HG03175 (cell line): ENCODE results near the gene HHIPL1.
"Not testable (repeated sequence)": the region's sequence is repeated elsewhere in the genome, so short reads cannot be mapped to it uniquely, and the experiment has no call there.

Experiments used
- ATAC-seq: cut with Tn5 transposase; IDR thresholded peaks from one replicate; pipeline ENCODE4 v1.9.1; 2021; ENCODE audit warnings: mild to moderate bottlenecking, moderate library complexity; ENCODE audit not compliant: unreplicated experiment

The HHIPL1 gene

GRCh38 chr14:99658218-99658845 lies 13.4 kb downstream of the HHIPL1 start:
- ATAC-seq, result no peak

DNA sequence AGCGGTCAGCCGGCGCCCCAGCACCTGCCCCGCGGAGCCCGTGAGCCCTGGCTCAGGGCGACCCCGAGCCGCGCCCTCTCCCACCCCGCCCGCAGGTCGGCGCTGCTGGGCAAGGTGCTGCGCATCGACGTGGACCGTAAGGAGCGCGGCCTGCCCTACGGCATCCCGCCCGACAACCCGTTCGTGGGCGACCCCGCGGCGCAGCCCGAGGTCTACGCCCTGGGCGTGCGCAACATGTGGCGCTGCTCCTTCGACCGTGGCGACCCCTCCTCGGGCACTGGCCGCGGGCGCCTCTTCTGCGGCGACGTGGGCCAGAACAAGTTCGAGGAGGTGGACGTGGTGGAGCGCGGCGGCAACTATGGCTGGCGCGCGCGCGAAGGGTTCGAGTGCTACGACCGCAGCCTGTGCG lies 14.4 kb downstream of the HHIPL1 start:
- no peak for ATAC-seq

DNA sequence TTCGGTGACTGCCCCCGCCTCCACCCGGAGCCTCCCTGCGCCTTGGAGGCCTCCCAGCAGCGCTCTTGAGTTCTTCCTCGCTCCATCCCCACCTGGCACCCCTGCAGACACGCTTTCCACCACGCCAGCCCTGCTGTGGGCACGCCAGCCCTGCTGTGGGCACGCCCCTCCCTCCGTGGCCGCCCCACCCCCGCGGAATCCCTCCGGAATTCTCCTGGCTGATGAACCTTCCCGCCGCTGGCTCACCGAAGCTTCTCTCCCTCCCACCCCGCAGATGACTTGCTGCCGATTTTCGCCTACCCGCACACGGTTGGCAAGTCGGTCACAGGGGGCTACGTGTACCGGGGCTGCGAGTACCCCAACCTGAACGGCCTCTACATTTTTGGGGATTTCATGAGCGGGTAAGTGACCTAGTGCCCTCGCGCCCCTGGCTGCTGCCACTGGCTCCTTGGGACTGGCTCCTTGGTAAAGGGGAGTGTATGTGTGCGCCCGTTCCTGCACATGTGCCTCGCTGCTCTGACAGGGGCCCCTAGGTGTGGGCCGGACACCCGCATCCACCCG lies 15.2 kb downstream of the HHIPL1 start:
- ATAC-seq, result no peak

DNA sequence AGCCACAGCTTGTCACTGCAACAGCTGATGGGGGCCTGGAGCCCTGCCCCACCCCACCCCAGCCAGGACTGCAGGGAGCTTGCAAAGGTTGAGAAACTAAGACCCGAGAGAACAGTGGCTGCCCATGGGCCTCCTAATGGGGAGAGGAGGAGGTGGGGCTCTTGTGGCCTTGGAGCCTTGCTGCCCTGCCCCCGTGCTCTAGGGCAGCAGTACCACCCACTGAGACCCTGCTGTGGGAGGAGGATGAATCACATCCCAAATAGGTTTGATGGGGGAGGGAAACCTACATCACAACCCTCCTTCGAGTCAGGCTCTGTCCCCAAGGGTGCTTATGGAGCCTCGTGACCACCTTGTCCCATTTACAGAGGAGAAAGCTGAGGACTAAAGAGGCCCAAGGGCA lies 15.9 kb downstream of the HHIPL1 start:
- ATAC-seq, result no peak

- not testable (repeated sequence) for ATAC-seq
These were observed 16.3 kb downstream of the HHIPL1 start for GRCh38 chr14:99661206-99661605.

DNA sequence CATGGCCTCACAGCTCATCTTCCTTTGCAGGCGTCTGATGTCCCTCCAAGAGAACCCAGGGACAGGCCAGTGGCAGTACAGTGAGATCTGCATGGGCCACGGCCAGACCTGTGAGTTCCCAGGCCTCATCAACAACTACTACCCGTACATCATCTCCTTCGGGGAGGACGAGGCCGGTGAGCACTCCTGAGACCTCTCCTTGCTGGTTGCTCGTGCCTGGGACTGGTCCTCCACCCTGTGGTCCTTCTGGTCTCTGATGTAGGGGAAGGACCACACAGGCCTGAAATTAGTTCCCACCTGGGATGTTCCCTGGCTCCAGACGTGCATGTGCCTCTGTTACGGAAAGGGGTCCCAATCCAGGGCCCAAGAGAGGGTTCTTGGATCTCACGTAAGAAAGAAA lies 17.9 kb downstream of the HHIPL1 start:
- ATAC-seq, result no peak

DNA sequence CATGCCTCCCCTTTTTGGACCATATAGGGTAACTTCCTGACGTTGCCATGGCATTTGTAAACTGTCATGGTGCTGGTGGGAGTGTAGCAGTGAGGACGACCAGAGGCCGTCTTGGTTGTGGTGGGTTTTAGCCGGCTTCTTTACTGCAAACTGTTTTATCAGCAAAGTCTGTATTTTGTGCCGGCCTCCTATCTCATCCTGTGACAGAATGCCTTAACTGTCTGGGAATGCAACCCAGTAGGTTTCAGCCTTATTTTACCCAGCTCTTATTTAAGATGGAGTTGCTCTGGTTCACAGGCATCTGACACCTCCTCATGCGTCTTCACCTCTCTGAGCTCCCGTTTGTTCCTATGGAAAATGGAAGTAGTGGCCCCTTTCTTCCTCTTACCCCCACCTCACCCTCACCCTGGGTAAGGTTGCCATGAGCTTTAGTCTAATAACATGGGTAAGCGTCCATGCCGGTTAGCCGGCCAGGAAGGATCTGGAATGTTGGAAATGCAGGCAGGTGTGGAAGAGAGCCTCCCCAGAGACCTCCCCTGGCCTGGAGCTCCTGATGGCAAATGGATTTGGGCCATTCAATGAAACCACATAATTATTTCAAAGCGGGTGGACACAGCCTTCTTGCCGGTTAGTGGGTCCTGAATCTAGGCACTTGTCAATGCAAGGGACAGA lies 18.6 kb downstream of the HHIPL1 start:
- ATAC-seq, result no peak

DNA sequence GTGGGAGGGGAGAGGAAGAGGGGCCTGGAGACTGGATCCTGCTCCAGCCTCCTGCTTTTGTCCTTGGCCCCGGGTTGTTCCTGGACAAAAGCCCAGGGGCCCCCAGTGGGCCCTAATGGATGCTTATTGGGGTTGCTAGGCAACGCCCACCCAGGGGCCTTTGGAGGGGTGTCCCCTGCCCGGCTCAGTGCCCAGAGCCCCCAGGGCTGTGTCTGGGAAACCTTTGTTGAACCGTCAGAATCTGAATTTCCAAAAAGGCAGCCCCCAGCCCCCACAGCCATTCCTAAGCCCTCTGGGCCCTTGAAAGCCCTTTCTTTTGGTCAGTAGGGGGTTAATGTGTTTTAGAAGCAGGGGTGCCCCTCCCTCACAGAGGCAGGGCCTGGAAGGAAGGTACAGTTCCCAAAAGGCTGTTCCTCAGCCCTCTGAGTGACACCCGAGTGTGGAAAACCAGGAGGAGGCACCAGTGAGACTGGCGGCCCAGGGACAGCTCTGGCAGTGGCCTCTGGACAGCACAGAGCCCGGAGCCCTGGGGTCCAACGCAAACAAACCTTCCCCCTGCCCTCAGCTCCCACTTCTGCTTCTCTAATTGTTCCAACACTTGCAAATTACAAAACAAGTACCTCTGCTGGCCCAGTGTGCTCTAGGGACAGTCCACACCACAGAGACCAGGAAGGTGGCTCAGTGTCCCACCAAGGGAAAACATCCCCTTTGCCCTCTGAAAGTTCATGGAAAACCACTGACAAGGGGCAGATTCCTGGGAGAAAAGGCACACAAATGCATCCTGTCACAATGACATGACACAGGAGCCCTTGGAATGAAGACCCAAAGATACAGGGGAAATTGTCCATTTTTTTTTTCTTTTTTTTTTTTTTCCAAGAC lies 19.4 kb downstream of the HHIPL1 start:
- no peak for ATAC-seq

GRCh38 chr14:99664937-99665273 lies 20.0 kb downstream of the HHIPL1 start:
- no peak for ATAC-seq

DNA sequence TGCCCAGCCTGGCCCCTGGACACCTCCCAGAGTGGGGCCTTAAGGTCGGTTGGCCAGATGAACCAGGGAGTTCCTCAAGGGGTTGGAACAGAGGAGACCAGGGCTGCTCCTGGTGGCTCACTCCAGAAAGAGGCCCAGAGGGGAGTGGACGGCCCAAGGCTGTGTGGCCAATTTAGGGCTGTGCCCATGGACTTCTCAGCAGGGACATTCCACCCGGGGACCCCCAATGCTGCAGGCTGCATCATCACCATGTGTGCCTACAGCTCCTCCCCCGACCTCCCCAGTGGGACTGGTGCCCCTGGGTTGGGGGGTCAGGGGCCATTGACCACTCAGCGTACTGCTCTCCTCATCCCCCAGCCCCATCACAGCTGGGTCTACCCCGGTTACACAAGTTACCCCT lies 21.6 kb downstream of the HHIPL1 start:
- no peak for ATAC-seq

DNA sequence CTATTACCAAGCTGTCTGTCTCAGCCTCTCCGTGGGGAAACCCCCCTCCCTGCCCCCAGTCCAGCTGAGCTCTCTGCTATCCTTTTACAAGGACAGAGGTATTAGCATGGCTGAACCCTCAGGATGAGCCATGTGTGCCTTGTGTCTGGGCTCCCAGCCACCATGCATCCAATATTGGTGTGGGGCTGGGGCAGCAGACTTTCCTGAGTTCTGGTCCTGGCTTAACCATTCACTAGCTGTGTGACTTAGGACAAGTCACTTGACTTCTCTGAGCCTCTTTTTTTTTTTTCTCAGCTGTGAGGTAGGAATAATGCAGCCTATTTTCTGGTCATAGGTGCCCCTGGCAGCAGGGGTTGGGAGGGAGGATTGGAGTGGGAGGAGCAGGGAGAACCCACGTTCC lies 22.1 kb downstream of the HHIPL1 start:
- no peak for ATAC-seq

- no peak for ATAC-seq
These were observed 22.9 kb downstream of the HHIPL1 start for GRCh38 chr14:99667821-99668220.

DNA sequence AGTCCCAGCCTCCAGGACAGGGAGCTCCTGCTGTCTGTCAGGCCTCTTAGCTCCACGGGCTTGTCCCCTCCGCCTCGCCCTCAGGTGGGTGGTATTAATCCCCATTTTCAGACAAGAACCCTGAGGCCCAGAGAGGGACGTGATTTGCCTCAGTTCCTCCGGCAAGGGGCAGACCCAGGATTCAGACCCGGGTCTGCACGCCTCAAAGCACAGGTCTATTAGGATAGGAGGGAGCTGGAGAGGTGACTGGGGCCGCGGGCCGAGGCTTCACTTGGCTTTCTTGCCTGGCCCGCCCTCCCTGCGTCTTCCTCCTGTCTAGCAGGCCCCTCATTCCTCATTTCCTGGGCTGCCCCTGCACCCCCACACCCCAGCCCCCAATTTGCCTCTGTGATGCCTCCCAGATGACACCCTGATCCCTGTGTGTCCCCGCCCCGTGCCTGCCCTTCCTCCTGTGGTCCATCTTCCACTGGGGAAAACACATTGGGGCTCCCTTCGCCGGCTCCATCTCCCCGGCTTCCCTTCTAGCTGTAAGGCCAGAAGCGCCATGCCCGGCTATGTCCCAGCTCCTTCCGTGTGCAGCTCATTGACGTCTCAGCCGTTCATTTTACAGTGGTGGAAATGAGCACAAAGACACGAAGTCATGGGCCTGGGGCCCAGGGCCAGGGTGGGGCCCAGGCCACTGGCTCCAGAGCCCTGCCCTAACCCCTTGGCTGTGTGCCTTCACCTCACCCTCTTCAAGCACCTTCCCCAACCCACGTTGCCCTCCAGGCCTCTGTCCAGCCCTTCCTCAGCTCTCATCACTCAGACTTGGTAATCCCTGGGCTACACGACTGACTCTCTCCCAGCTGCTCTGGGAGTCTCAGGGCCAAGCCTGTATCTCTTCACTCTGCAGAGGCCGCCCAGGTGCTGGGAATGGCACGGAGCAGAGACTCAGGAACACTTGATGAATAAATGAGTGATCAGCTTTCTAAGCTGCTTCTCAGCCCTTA lies 23.7 kb downstream of the HHIPL1 start:
- no peak for ATAC-seq

DNA sequence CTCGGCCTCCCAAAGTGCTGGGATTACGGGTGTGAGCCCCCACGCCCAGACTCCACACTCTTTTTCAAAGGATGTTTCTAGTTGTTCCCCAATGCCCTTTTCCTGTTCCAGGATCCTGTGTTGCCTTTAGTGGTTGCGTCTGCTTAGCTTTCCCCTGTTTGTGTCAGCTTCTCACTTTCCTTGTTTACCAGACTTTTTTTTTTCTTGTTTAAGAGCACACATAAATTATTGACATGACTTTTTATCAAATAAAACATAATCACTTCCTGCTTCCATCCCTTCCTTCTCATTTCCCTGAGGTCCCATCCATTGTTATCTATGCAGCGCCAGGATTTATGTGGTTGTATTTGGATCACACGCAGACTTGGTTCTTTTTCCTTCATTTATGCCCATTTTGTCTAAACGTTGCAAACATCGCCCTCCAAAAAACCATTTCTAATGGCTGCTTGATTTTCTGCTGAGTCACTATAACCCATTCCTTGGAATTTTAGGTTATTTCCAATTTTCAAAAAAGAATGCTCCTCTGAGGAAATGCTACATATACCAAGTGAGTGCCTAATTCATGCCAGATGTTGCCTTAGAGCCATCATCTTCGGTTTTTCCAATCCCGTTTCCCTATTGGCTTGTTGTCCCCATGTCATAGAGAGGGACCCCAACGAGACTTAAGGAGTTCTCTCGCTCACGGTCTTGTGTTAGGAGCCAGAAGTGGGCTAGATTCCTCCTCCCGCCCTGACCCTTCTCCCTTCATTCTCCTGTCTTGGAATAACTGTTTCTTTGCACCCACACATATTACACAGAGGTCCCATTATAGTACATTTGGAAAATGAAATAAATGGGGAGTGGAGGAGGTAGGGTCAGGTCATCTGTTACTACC lies 25.7 kb downstream of the HHIPL1 start:
- no peak for ATAC-seq

GRCh38 chr14:99671235-99672224 lies 26.6 kb downstream of the HHIPL1 start:
- no peak for ATAC-seq

DNA sequence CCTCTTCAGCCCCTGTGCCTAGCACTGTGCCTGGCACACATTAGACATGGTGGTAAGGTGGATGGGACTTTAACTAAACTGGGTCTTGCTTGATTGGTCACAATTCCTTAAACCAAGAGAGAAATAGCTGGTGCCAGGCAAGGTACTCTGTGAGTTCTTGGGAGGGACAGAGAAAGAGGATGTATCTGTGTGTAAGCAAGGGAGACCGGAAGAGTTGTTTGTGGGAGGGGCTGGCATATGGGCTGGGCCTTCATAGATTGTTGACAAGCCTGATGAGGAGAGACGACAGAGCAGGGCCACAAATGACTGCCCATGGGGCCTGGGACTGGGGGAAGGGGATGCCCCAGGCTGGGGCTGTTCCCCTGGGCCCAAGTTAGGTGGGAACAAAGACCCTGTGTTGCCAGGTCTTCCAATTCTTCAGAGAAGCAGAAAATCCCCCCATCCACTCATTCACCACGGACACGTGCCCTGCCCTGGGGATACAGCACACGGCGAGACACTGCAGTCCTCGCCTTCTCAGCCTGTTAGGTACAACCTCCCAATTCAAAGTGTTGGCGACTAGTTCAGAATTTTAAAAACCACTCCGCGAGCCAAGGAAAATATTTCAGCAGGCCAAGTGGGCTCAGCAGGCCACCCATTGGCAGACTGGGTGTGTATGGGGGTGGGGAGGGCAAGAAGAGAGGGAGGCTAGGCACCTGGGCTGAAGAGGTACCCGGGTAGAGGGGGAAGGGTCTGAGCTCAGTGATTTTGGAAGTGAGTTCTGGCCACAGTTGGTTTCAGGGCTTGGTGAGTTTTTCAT lies 27.8 kb downstream of the HHIPL1 start:
- ATAC-seq, result peak; percentile 65

- ATAC-seq, result no peak
These were observed 28.6 kb downstream of the HHIPL1 start for GRCh38 chr14:99673305-99674063.
